PC-9 (cell line): ENCODE results near the gene RCAN1. TPM values are rescaled to one million over a fixed set of nuclear protein-coding genes. Genes with fewer than 3 reads are reported as not detected.

Experiments
- BruUV-seq: library from RNA; stranded (reverse); fragments of 400-500 nt; replicated peaks from 2 replicates; lab custom pipeline; 2021; lab: Mats Ljungman, UMichigan
- CTCF ChIA-PET: fragments of 300-600 bp; sonication (Branson Sonifier 250); formaldehyde crosslinking; loops from one replicate; lab custom pipeline; 2022; ENCODE audit warnings: antibody characterized with exemption; lab: Charles Lee
- POLR2A ChIA-PET: fragments of 300-600 bp; sonication (Branson Sonifier 250); formaldehyde crosslinking; loops from one replicate; lab custom pipeline; 2022; ENCODE audit warnings: antibody characterized with exemption; ENCODE audit not compliant: unreplicated experiment; lab: Charles Lee
- DNase-seq, 2 experiments: peaks; one replicate each; pipeline versions ENCODE4 v3.0.0 to v3.0.0-alpha.2; 2015 to 2022; ENCODE audit warnings: mixed read lengths in 1 of 2
- H2AFZ ChIP-seq: fragments of 200-600 bp; sonication (generic); 2 replicates; pipeline ENCODE4 v1.8.1; 2017; ENCODE audit warnings: antibody characterized with exemption
- H3F3A ChIP-seq: fragments of 200-600 bp; sonication (generic); 2 replicates; pipeline ENCODE4 v1.8.1; 2017; ENCODE audit warnings: antibody characterized with exemption, mild to moderate bottlenecking, low read depth; ENCODE audit not compliant: insufficient read depth
- H3K27ac ChIP-seq: fragments of 200-600 bp; sonication (generic); 2 replicates; pipeline ENCODE4 v1.6.1; 2016; ENCODE audit warnings: mixed run types
- H3K27me3 ChIP-seq: fragments of 200-600 bp; sonication (generic); 2 replicates; pipeline ENCODE4 v1.6.1; 2016; ENCODE audit warnings: low read depth, mixed run types; ENCODE audit not compliant: insufficient read depth
- H3K36me3 ChIP-seq: fragments of 200-600 bp; sonication (generic); 2 replicates; pipeline ENCODE4 v1.6.1; 2016; ENCODE audit warnings: low read depth, mixed run types
- H3K4me1 ChIP-seq: fragments of 200-600 bp; sonication (generic); replicated peaks from 2 replicates; pipeline ENCODE4 v1.6.1; 2016; ENCODE audit warnings: mixed run types; ENCODE audit not compliant: insufficient read depth
- H3K4me2 ChIP-seq: fragments of 200-600 bp; sonication (generic); 2 replicates; pipeline ENCODE4 v1.6.1; 2017; ENCODE audit warnings: mixed run types
- H3K4me3 ChIP-seq: fragments of 200-600 bp; sonication (generic); 2 replicates; pipeline ENCODE4 v1.6.1; 2016; ENCODE audit warnings: mixed run types
- H3K79me2 ChIP-seq: fragments of 200-600 bp; sonication (generic); 2 replicates; pipeline ENCODE4 v1.6.1; 2017; ENCODE audit warnings: low read depth, mixed run types
- H3K9me2 ChIP-seq: fragments of 200-600 bp; sonication (generic); 2 replicates; pipeline ENCODE4 v1.8.1; 2017; ENCODE audit warnings: mild to moderate bottlenecking; ENCODE audit not compliant: insufficient read depth
- H3K9me3 ChIP-seq: fragments of 200-600 bp; sonication (generic); 2 replicates; pipeline ENCODE4 v1.8.1; 2016; ENCODE audit warnings: low read depth; ENCODE audit not compliant: insufficient read depth
- H4K20me1 ChIP-seq: fragments of 200-600 bp; sonication (generic); 2 replicates; pipeline ENCODE4 v1.8.1; 2017; ENCODE audit not compliant: insufficient read depth
- EZH2 ChIP-seq: fragments of 200-600 bp; sonication (generic); IDR thresholded peaks from 2 replicates; pipeline ENCODE4 v1.8.0; 2017; ENCODE audit warnings: antibody characterized with exemption, low read depth
- intact Hi-C: fragments of 100-400 bp; cut with micrococcal nuclease; formaldehyde crosslinking; loops from one replicate; pipeline ENCODE4 v1.10.0; 2022; ENCODE audit not compliant: unreplicated experiment
- total RNA-seq: library from RNA; stranded (reverse); gene quantifications from 2 replicates; pipeline ENCODE4 v1.2.3, GENCODE V29; 2021
- TF ChIP-seq, protein P1 (sequence below): fragments of 200-600 bp; sonication (generic); conservative IDR thresholded peaks from 2 replicates; pipeline ENCODE4 v1.6.1; 2017; ENCODE audit warnings: mixed run types, antibody characterized with exemption, mild to moderate bottlenecking, moderate library complexity

The RCAN1 gene
- total RNA-seq, 1 experiment from 2014 or later: 7.2 TPM

DNA sequence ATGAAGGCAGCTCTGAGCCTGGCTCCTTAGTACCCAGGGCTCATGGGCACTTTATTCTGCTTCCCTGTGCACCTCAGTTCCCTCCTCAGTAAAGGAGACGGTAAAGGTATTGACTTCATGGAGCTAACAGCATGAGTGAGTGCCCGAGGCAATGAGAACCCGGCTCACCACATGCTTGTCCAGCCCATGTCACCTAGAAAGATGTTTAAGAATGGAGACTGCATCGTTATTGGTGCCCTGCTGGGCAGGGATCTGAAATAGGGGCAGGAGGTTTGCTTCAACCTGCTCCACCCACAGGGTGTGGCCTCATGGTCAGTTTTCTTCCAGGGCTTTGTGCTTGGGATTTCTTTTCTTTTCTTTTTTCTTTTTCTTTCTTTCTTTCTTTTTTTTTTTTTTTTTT, 95.9 kb downstream of the RCAN1 start:
- no peak overlapping the region for H3K27ac ChIP-seq
- intact Hi-C loops: no loop called here
- H2AFZ ChIP-seq: no peak overlapping the region
- ChIA-PET CTCF (no interaction called here), POLR2A (no interaction called here)
- DNase-seq: no peak
- BruUV-seq: no TSS peak
- no peaks in the 10 kb centered on the region for H3K4me1 ChIP-seq
- H3F3A ChIP-seq: no peaks in the 10 kb centered on the region
- no peaks in the 10 kb centered on the region for H4K20me1 ChIP-seq
- H3K36me3 ChIP-seq: no peaks in the 10 kb centered on the region; the same call in 1 of the 2 replicates
- H3K4me3 ChIP-seq: no peak overlapping the region
- H3K4me2 ChIP-seq: no peak overlapping the region
- no peaks in the 10 kb centered on the region for H3K9me3 ChIP-seq
- TF ChIP-seq, protein P1, sequence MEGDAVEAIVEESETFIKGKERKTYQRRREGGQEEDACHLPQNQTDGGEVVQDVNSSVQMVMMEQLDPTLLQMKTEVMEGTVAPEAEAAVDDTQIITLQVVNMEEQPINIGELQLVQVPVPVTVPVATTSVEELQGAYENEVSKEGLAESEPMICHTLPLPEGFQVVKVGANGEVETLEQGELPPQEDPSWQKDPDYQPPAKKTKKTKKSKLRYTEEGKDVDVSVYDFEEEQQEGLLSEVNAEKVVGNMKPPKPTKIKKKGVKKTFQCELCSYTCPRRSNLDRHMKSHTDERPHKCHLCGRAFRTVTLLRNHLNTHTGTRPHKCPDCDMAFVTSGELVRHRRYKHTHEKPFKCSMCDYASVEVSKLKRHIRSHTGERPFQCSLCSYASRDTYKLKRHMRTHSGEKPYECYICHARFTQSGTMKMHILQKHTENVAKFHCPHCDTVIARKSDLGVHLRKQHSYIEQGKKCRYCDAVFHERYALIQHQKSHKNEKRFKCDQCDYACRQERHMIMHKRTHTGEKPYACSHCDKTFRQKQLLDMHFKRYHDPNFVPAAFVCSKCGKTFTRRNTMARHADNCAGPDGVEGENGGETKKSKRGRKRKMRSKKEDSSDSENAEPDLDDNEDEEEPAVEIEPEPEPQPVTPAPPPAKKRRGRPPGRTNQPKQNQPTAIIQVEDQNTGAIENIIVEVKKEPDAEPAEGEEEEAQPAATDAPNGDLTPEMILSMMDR: no peak
- TF ChIP-seq EZH2: no peak
- H3K9me2 ChIP-seq: no peaks in the 10 kb centered on the region
- no peaks in the 10 kb centered on the region for H3K79me2 ChIP-seq
- H3K27me3 ChIP-seq: no peaks in the 10 kb centered on the region

DNA sequence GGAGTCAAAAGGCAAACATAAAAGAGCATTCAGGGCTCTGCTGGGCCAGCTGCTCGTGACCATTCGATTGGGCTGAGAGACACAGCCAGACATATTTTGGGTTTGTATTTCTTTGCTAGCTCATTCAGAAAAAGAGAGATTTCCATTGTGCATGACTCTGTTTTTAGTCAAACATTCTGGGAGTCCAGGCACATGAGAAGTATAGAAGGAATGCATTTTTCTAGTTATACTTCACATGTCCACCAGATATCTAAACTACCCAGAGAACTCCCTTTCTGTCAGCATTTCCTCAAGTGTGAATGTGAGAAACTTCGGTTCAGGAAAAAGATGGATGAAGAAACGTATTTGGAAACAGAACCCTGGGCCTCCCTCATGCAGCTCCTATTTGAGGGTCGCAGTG, 96.6 kb downstream of the RCAN1 start:
- Histone ChIP-seq H3K27ac (no peak overlapping the region), H3K36me3 (no peaks in the 10 kb centered on the region; the same call in 1 of the 2 replicates), H3K4me1 (no peaks in the 10 kb centered on the region), H3K4me3 (no peak overlapping the region), H3K4me2 (no peak overlapping the region), H3K79me2 (no peaks in the 10 kb centered on the region), H2AFZ (no peak overlapping the region), H3K27me3 (no peaks in the 10 kb centered on the region), H3K9me3 (no peaks in the 10 kb centered on the region), H3F3A (no peaks in the 10 kb centered on the region), H3K9me2 (no peaks in the 10 kb centered on the region), H4K20me1 (no peaks in the 10 kb centered on the region)
- TF ChIP-seq, protein P1: no peak
- TF ChIP-seq EZH2: no peak
- ChIA-PET CTCF (no interaction called here), POLR2A (no interaction called here)
- intact Hi-C loops: no loop called here
- no TSS peak for BruUV-seq
- DNase-seq: no peak

DNA sequence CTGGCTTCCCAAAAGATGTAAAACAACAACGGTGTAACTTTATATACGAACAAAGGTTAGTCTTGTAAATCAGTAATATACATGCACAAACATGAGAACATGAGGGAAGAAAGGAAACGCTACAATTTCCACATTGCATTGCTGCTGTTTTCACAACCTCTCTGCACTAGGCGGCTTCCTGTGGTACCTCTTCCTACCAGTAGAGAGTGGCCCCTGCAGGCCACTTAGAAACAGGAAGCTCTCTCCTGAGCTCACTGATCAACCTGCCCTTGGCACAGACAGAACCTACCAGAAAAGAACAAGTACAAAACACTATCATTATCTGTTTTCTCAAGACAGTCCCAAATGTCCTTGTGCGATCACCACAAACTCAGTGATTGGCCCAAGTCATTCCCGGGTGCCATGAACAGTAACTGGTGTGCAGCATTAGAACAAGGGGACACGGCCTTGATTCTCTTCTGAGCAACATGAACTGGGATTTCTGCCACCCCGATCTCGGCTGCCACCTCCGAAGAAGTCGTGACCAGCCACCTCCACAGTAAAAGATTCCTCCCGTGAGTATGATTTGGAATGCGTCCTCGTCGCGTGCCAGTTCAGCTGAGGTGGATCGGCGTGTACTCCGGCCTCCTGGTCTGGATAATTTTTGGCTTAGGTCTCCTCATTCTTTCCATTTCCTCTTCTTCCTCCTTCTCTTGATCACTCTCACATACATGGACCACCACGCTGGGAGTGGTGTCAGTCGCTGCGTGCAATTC, 97.2 kb downstream of the RCAN1 start:
- Histone ChIP-seq H4K20me1 (no peaks in the 10 kb centered on the region), H3K9me3 (no peaks in the 10 kb centered on the region), H3K27me3 (no peaks in the 10 kb centered on the region), H3K79me2 (no peaks in the 10 kb centered on the region), H3K9me2 (no peaks in the 10 kb centered on the region), H3K27ac (no peak overlapping the region), H3K4me3 (no peak overlapping the region), H3K36me3 (no peaks in the 10 kb centered on the region; the same call in 1 of the 2 replicates), H3F3A (no peaks in the 10 kb centered on the region), H3K4me1 (no peaks in the 10 kb centered on the region), H3K4me2 (no peak overlapping the region), H2AFZ (no peak overlapping the region)
- intact Hi-C loops: no loop called here
- POLR2A ChIA-PET: no interaction called here
- TF ChIP-seq, protein P1: no peak
- TF ChIP-seq EZH2: no peak
- BruUV-seq: no TSS peak
- no peak for DNase-seq
- CTCF ChIA-PET: no interaction called here
